Chondrocyte (in vitro differentiated cells): ENCODE data around the gene LRIG2. TPM values are rescaled to one million over a fixed set of nuclear protein-coding genes. Genes with fewer than 3 reads are reported as not detected.
"Not testable (repeated sequence)": the region's sequence is repeated elsewhere in the genome, so short reads cannot be mapped to it uniquely, and the experiment has no call there.

Experiments
- DNase-seq: peaks from one replicate; pipeline ENCODE4 v3.0.0; 2021; ENCODE audit warnings: mixed read lengths, low spot score
- H3K27ac Mint-ChIP-seq: one replicate; pipeline ENCODE4 v1.8.0; 2021; ENCODE audit warnings: mild to moderate bottlenecking, moderate library complexity, mixed read lengths; ENCODE audit not compliant: unreplicated experiment
- H3K27me3 Mint-ChIP-seq: 2 replicates; pipeline ENCODE4 v1.8.0; 2021; ENCODE audit warnings: low read depth, mixed read lengths
- H3K36me3 Mint-ChIP-seq: 2 replicates; pipeline ENCODE4 v1.8.0; 2021; ENCODE audit warnings: low read depth, mixed read lengths
- H3K4me1 Mint-ChIP-seq: 2 replicates; pipeline ENCODE4 v1.8.0; 2021; ENCODE audit warnings: low read depth, mild to moderate bottlenecking, mixed read lengths
- H3K4me3 Mint-ChIP-seq: one replicate; pipeline ENCODE4 v1.8.0; 2021; ENCODE audit warnings: mild to moderate bottlenecking, moderate library complexity, mixed read lengths; ENCODE audit not compliant: unreplicated experiment
- H3K9me3 Mint-ChIP-seq: 2 replicates; pipeline ENCODE4 v1.8.0; 2021; ENCODE audit warnings: low read depth, mixed read lengths
- total RNA-seq: library from RNA; stranded (reverse); gene quantifications from 3 replicates; pipeline ENCODE4 v1.2.1, GENCODE V29; 2021
- TF ChIP-seq, protein P1 (sequence below): fragments of 200-600 bp; sonication (generic); IDR thresholded peaks from 2 replicates; pipeline ENCODE4 v1.5.0; 2021; ENCODE audit warnings: antibody characterized with exemption, mild to moderate bottlenecking, moderate library complexity

LRIG2 gene
- total RNA-seq, 1 donor from 2014 or later: 10.7 TPM

DNA sequence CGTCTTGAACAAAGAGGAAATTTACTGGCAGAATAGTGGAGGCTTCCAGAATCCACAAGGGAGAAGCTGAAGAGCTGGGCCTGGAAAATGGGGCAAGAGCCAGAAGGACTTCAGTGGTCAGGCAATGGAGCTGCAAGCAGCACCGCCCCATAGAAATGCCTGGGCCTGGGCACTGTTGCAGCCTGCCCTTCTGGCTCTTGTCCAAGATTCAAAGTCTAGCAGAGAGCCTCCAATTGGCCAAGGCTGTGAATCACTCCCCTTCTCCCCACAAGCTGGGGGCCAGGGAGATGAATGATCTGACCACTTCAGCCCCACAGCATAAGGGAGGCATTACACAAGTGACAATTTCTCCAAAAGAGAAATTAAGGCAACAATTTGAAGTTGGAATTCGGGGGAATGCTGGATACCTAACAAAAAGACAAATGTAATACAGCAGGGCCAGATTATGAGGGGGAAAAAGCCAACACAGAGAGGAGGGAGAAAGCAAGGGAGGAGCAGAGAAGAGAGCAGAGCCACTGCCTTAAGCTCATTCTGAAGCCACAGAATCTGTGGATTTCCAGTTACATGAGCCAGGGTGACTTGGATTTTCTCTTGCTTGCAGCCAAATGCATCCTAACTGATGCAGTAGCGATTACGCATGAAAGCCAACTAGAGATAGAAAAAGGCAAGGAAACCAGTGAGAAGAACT is 80.3 kb downstream of the LRIG2 start:
- TF ChIP-seq, protein P1, sequence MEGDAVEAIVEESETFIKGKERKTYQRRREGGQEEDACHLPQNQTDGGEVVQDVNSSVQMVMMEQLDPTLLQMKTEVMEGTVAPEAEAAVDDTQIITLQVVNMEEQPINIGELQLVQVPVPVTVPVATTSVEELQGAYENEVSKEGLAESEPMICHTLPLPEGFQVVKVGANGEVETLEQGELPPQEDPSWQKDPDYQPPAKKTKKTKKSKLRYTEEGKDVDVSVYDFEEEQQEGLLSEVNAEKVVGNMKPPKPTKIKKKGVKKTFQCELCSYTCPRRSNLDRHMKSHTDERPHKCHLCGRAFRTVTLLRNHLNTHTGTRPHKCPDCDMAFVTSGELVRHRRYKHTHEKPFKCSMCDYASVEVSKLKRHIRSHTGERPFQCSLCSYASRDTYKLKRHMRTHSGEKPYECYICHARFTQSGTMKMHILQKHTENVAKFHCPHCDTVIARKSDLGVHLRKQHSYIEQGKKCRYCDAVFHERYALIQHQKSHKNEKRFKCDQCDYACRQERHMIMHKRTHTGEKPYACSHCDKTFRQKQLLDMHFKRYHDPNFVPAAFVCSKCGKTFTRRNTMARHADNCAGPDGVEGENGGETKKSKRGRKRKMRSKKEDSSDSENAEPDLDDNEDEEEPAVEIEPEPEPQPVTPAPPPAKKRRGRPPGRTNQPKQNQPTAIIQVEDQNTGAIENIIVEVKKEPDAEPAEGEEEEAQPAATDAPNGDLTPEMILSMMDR: no peak
- Mint-ChIP-seq H3K27me3 (no peaks in the 10 kb centered on the region), H3K4me1 (no peaks in the 10 kb centered on the region), H3K27ac (no peak overlapping the region), H3K9me3 (peaks cover 17% of the 10 kb centered on the region), H3K36me3 (peaks cover 9% of the 10 kb centered on the region), H3K4me3 (no peak overlapping the region)
- DNase-seq: no peak

DNA sequence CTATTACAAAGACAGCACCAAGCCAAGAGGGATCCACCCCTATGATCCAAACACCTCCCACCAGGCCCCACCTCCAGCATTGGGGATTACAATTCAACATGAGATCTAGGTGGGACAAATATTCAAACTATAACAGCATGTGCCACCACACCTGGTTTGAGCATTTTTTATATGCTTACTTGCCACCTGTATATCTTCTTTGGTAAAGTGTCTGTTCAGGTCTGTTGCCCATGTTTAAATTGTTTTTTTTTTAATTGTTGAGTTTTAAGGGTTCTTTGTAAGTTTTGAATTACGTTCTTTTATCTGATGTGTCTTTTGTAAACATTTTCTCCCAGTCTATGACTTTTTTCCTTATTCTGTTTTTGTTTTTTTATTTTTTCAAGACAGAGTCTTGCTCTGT is 83.4 kb downstream of the LRIG2 start:
- Mint-ChIP-seq H3K9me3 (peaks cover 17% of the 10 kb centered on the region), H3K36me3 (peaks cover 9% of the 10 kb centered on the region), H3K4me1 (no peaks in the 10 kb centered on the region), H3K27me3 (peaks cover 3% of the 10 kb centered on the region), H3K27ac (no peak overlapping the region), H3K4me3 (no peak overlapping the region)
- no peak for DNase-seq
- TF ChIP-seq, protein P1: no peak

DNA sequence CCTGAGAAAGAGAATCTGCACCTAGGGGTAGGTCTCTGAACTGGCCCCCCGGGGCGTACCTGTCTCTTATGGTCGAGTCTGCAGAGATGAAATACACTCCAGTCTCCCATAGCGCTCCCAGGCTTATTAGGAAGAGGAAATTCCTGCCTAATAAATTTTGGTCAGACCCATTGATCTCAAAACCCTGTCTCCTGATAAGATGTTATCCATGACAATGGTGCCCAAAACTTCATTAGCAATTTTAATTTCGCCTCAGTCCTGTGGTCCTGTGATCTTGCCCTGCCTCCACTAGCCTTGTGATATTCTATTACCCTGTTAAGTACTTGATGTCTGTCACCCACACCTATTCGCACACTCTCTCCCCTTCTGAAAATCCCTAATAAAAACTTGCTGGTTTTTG is 85.7 kb downstream of the LRIG2 start:
- not testable (repeated sequence) for H3K27me3 Mint-ChIP-seq, H3K27ac Mint-ChIP-seq, H3K4me3 Mint-ChIP-seq, H3K36me3 Mint-ChIP-seq, DNase-seq, H3K4me1 Mint-ChIP-seq
- peaks cover 17% of the 10 kb centered on the region for H3K9me3 Mint-ChIP-seq

DNA sequence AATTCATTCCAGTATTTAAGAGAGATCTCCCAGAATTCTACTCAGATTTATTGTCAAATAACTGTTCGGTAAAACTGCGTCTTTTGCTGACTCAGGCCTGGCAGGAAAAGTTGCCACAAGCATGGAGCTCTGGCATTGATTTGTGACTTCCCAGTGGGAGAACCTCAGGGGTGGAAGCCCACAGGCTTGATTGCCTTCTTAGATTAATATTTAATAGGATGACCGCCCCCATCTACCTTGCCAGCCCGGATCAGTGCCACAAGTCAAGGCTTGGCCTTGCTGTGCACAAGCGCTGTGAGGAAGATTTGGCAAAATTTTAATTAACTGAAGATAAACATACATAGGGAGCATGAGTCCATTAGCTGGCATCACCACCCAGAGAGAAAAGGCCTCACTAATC is 93.5 kb downstream of the LRIG2 start:
- no peak overlapping the region for H3K27ac Mint-ChIP-seq
- H3K4me3 Mint-ChIP-seq: no peak overlapping the region
- H3K9me3 Mint-ChIP-seq: peaks cover under 1% of the 10 kb centered on the region

DNA sequence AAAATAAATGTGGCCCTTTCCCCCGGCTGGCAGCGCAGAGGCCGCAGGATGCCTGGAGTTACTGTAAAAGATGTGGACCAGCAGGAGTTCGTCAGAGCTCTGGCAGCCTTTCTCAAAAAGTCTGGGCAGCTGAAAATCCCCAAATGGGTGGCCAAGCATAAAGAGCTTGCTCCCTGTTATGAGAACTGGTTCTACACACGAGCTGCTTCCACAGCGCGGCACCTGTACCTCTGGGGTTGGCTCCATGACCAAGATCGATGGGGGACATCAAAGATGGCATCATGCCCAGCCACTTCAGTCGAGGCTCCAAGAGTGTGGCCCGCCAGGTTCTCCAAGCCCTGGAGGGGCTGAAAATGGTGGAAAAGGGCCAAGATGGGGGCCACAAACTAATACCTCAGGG is 95.9 kb downstream of the LRIG2 start:
- Mint-ChIP-seq H3K27me3 (peaks cover under 1% of the 10 kb centered on the region), H3K4me3 (no peak overlapping the region), H3K9me3 (peaks cover 22% of the 10 kb centered on the region), H3K4me1 (no peaks in the 10 kb centered on the region), H3K27ac (no peak overlapping the region), H3K36me3 (no peaks in the 10 kb centered on the region)
- TF ChIP-seq, protein P1: no peak
- no peak for DNase-seq

More for the DNA sequence above, 93.5 kb downstream of the LRIG2 start:
- Mint-ChIP-seq H3K4me1 (no peaks in the 10 kb centered on the region), H3K27me3 (no peaks in the 10 kb centered on the region), H3K36me3 (no peaks in the 10 kb centered on the region)
- TF ChIP-seq, protein P1: no peak
- no peak for DNase-seq

DNA sequence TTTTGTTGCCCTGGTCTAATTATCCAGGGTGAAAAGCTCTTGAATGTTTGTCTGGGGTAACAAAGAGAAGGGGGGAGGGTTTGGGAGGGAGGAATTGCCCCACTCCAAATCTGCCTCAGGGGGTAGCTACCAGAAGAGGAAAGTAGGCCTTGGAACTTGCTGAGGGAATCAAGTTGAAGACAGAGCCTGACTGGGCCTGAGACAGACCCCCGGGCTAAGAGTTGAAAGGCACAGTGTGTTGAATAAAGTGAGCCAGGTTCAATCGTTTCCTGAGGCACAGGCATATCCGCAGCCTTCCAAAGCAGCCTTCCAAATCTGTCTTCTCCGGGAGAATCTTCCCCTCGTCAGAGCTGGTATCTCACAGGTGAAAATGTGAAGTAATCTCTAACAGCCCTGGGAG is 96.6 kb downstream of the LRIG2 start:
- Mint-ChIP-seq H3K36me3 (no peaks in the 10 kb centered on the region), H3K9me3 (peaks cover 24% of the 10 kb centered on the region), H3K27me3 (peaks cover 2% of the 10 kb centered on the region), H3K4me1 (no peaks in the 10 kb centered on the region), H3K4me3 (no peak overlapping the region), H3K27ac (no peak overlapping the region)
- no peak for DNase-seq
- TF ChIP-seq, protein P1: no peak
